GM23338 (cell line): ENCODE results near the gene TMEM87B. TPM values are rescaled to one million over a fixed set of nuclear protein-coding genes. Genes with fewer than 3 reads are reported as not detected.
A peak's percentile ranks its signal among the peaks of the same experiment; 100 is the strongest.
"Not testable (repeated sequence)": the region's sequence is repeated elsewhere in the genome, so short reads cannot be mapped to it uniquely, and the experiment has no call there.

Experiments used
- ATAC-seq: fragments of 200-7000 bp; cut with Tn5 transposase; 3 replicates; pipeline ENCODE4 v1.9.1; 2020
- DNase-seq: peaks from one replicate; pipeline ENCODE4 v3.0.0-alpha.2; 2015; ENCODE audit warnings: low spot score
- H2AFZ ChIP-seq: fragments of 200-600 bp; sonication (generic); 2 replicates; pipeline ENCODE4 v1.8.0; 2016; ENCODE audit warnings: antibody characterized with exemption, mild to moderate bottlenecking, moderate library complexity
- H3F3A ChIP-seq: fragments of 200-600 bp; sonication (generic); replicated peaks from 2 replicates; pipeline ENCODE4 v1.8.0; 2017; ENCODE audit warnings: antibody characterized with exemption, mixed run types, low read depth
- H3K27ac ChIP-seq: fragments of 200-600 bp; sonication (generic); 2 replicates; pipeline ENCODE4 v1.6.1; 2016; ENCODE audit warnings: low read depth
- H3K27me3 ChIP-seq: fragments of 200-600 bp; sonication (generic); 2 replicates; pipeline ENCODE4 v1.8.0; 2016; ENCODE audit warnings: mild to moderate bottlenecking, mixed run types, moderate library complexity; ENCODE audit not compliant: insufficient read depth
- H3K36me3 ChIP-seq: fragments of 200-600 bp; sonication (generic); 2 replicates; pipeline ENCODE4 v1.8.0; 2016; ENCODE audit warnings: mild to moderate bottlenecking; ENCODE audit not compliant: insufficient read depth
- H3K4me1 ChIP-seq: fragments of 200-600 bp; sonication (generic); 2 replicates; pipeline ENCODE4 v1.8.0; 2016; ENCODE audit warnings: mild to moderate bottlenecking, moderate library complexity; ENCODE audit not compliant: insufficient read depth
- H3K4me2 ChIP-seq: fragments of 200-600 bp; sonication (generic); 2 replicates; pipeline ENCODE4 v1.7.1; 2017; ENCODE audit warnings: mixed run types
- H3K4me3 ChIP-seq: fragments of 200-600 bp; sonication (generic); 2 replicates; pipeline ENCODE4 v1.6.1; 2016; ENCODE audit warnings: mixed run types
- H3K79me2 ChIP-seq: fragments of 200-600 bp; sonication (generic); replicated peaks from 2 replicates; pipeline ENCODE4 v1.8.0; 2017; ENCODE audit warnings: mild to moderate bottlenecking; ENCODE audit not compliant: insufficient read depth
- H3K9me2 ChIP-seq: fragments of 200-600 bp; sonication (generic); 2 replicates; pipeline ENCODE4 v1.8.0; 2017; ENCODE audit not compliant: insufficient read depth
- H4K20me1 ChIP-seq: fragments of 200-600 bp; sonication (generic); replicated peaks from 2 replicates; pipeline ENCODE4 v1.8.0; 2017; ENCODE audit warnings: mild to moderate bottlenecking; ENCODE audit not compliant: insufficient read depth
- H3K27ac Mint-ChIP-seq: 2 replicates; pipeline ENCODE4 v1.8.0; 2020; ENCODE audit warnings: inconsistent platforms, mild to moderate bottlenecking, moderate library complexity, mixed read lengths
- H3K27me3 Mint-ChIP-seq: 3 replicates; pipeline ENCODE4 v1.8.0; 2022; ENCODE audit warnings: low read depth, mild to moderate bottlenecking, moderate library complexity, mixed read lengths, inconsistent platforms; ENCODE audit not compliant: insufficient read depth, poor library complexity
- H3K36me3 Mint-ChIP-seq: 3 replicates; pipeline ENCODE4 v1.8.0; 2021; ENCODE audit warnings: low read depth, mild to moderate bottlenecking, inconsistent platforms, moderate library complexity, mixed read lengths
- H3K4me1 Mint-ChIP-seq: 3 replicates; pipeline ENCODE4 v1.8.0; 2020; ENCODE audit warnings: mild to moderate bottlenecking, inconsistent platforms, mixed read lengths
- H3K4me3 Mint-ChIP-seq: 3 replicates; pipeline ENCODE4 v1.8.0; 2021; ENCODE audit warnings: moderate library complexity, mild to moderate bottlenecking, inconsistent platforms, mixed read lengths
- H3K9me3 Mint-ChIP-seq: 3 replicates; pipeline ENCODE4 v1.8.0; 2020; ENCODE audit warnings: moderate library complexity, mild to moderate bottlenecking, inconsistent platforms, mixed read lengths
- EZH2 ChIP-seq: fragments of 200-600 bp; sonication (generic); IDR thresholded peaks from one replicate; pipeline ENCODE4 v1.8.0; 2017; ENCODE audit warnings: antibody characterized with exemption, mild to moderate bottlenecking, low read depth; ENCODE audit not compliant: unreplicated experiment
- EZH2phosphoT487 ChIP-seq: fragments of 200-600 bp; sonication (generic); IDR thresholded peaks from one replicate; pipeline ENCODE4 v1.8.1; 2018; ENCODE audit warnings: antibody characterized with exemption; ENCODE audit not compliant: unreplicated experiment
- ZNF462 ChIP-seq: fragments of 250-450 bp; sonication (Bioruptor Pico); IDR thresholded peaks from 2 replicates; pipeline ENCODE4 v1.5.0; 2020; ENCODE audit warnings: mild to moderate bottlenecking, moderate library complexity
- polyA plus RNA-seq: library from polyadenylated mRNA; unstranded; fragments of >200 nt; fragmentation: Nextera tagmentation; extraction: Ambion mirVana; gene quantifications from 2 replicates; pipeline ENCODE4 v1.2.1, GENCODE V29; 2016
- total RNA-seq: library from RNA; depleted of rRNA; stranded (reverse); fragments of >200 nt; shearing (Covaris generic); gene quantifications from 2 replicates; pipeline ENCODE4 v1.2.3, GENCODE V29; 2014

Gene TMEM87B
- total and polyA plus RNA-seq, 2 experiments from 2014 or later = 7.0 to 15.4 TPM

- not testable (repeated sequence) for H3K36me3 Mint-ChIP-seq, H4K20me1 ChIP-seq, H3K9me3 Mint-ChIP-seq, H3K27ac Mint-ChIP-seq, H3K9me2 ChIP-seq, H2AFZ ChIP-seq, H3K36me3 ChIP-seq, H3K79me2 ChIP-seq, DNase-seq, H3K27ac ChIP-seq, H3F3A ChIP-seq, ATAC-seq, H3K4me1 ChIP-seq
- Mint-ChIP-seq H3K27me3 (peaks cover 60% of the 10 kb centered on the region), H3K4me1 (peaks cover 14% of the 10 kb centered on the region), H3K4me3 (peak overlapping the region; percentile 81; the same call in 2 of the 3 replicates)
- peak overlapping the region; percentile 66 for H3K4me3 ChIP-seq
- H3K4me2 ChIP-seq = peak overlapping the region; percentile 90; the same call in 1 of the 2 replicates
- H3K27me3 ChIP-seq = peaks cover 69% of the 10 kb centered on the region
These were observed 84.1 kb downstream of the TMEM87B start for GRCh38 chr2:112139033-112139614.

- H3K27ac Mint-ChIP-seq, H4K20me1 ChIP-seq, H3K36me3 ChIP-seq, H3K79me2 ChIP-seq, DNase-seq, H3K9me3 Mint-ChIP-seq, H3K36me3 Mint-ChIP-seq, H2AFZ ChIP-seq, H3K9me2 ChIP-seq, H3K27ac ChIP-seq, ATAC-seq, H3K4me1 ChIP-seq, H3F3A ChIP-seq: not testable (repeated sequence)
- Mint-ChIP-seq H3K4me3 (peak overlapping the region; percentile 77), H3K27me3 (peaks cover 60% of the 10 kb centered on the region), H3K4me1 (peaks cover 14% of the 10 kb centered on the region)
- Histone ChIP-seq H3K4me3 (peak overlapping the region; percentile 65), H3K4me2 (peak overlapping the region; percentile 95), H3K27me3 (peaks cover 69% of the 10 kb centered on the region)
These were observed 84.7 kb downstream of the TMEM87B start for GRCh38 chr2:112139661-112140204.

GRCh38 chr2:112140205-112140802, 85.2 kb downstream of the TMEM87B start:
- ATAC-seq = peak; percentile 29
- Mint-ChIP-seq H3K27me3 (peaks cover 57% of the 10 kb centered on the region), H3K9me3 (no peaks in the 10 kb centered on the region), H3K4me3 (peak overlapping the region; percentile 77), H3K36me3 (no peaks in the 10 kb centered on the region; the same call in 2 of the 3 replicates), H3K4me1 (peaks cover 14% of the 10 kb centered on the region), H3K27ac (no peak overlapping the region)
- Histone ChIP-seq H3K4me1 (peaks cover 9% of the 10 kb centered on the region), H2AFZ (peak overlapping the region; percentile 90), H3K27me3 (peaks cover 69% of the 10 kb centered on the region), H3K36me3 (no peaks in the 10 kb centered on the region), H3K27ac (no peak overlapping the region), H3K9me2 (no peaks in the 10 kb centered on the region), H4K20me1 (0 out of 2 replicates have a peak, but pooled peaks cover 2% of the 10 kb centered on the region), H3K4me3 (peak overlapping the region; percentile 65), H3K4me2 (peak overlapping the region; percentile 95), H3K79me2 (no peaks in the 10 kb centered on the region), H3F3A (0 out of 2 replicates have a peak, but pooled peaks cover 3% of the 10 kb centered on the region)
- peak; percentile 62 for DNase-seq
- peak; percentile 88 for TF ChIP-seq EZH2
- no peak for TF ChIP-seq ZNF462 (CRISPR knock-in tag)
- TF ChIP-seq EZH2phosphoT487 = peak; percentile 60
